Calu3 (cell line): ENCODE data around the gene RRM1. TPM values are rescaled to one million over a fixed set of nuclear protein-coding genes. Genes with fewer than 3 reads are reported as not detected.
"Not testable (repeated sequence)": the region's sequence is repeated elsewhere in the genome, so short reads cannot be mapped to it uniquely, and the experiment has no call there.

ENCODE experiments used
- BruUV-seq: library from RNA; stranded (reverse); fragments of 400-500 nt; replicated peaks from 2 replicates; lab custom pipeline; 2021; lab: Mats Ljungman, UMichigan
- CTCF ChIA-PET: fragments of 300-600 bp; sonication (Branson Sonifier 250); formaldehyde crosslinking; loops from one replicate; lab custom pipeline; 2022; ENCODE audit warnings: antibody characterized with exemption; lab: Charles Lee
- DNase-seq: peaks from one replicate; pipeline ENCODE4 v3.0.0; 2022
- H3K27ac Mint-ChIP-seq: one replicate; pipeline ENCODE4 v1.8.0; 2022; ENCODE audit warnings: mixed read lengths; ENCODE audit not compliant: unreplicated experiment
- H3K27me3 Mint-ChIP-seq: one replicate; pipeline ENCODE4 v1.8.0; 2022; ENCODE audit warnings: mixed read lengths; ENCODE audit not compliant: unreplicated experiment
- H3K36me3 Mint-ChIP-seq: one replicate; pipeline ENCODE4 v1.8.0; 2022; ENCODE audit warnings: mild to moderate bottlenecking, moderate library complexity, mixed read lengths; ENCODE audit not compliant: insufficient read depth, unreplicated experiment
- H3K4me1 Mint-ChIP-seq: one replicate; pipeline ENCODE4 v1.8.0; 2022; ENCODE audit warnings: mild to moderate bottlenecking, low read depth, mixed read lengths; ENCODE audit not compliant: unreplicated experiment
- H3K4me3 Mint-ChIP-seq: one replicate; pipeline ENCODE4 v1.8.0; 2022; ENCODE audit warnings: mild to moderate bottlenecking, low read depth, moderate library complexity, mixed read lengths; ENCODE audit not compliant: unreplicated experiment
- H3K9me3 Mint-ChIP-seq: one replicate; pipeline ENCODE4 v1.8.0; 2022; ENCODE audit warnings: low read depth, mixed read lengths; ENCODE audit not compliant: unreplicated experiment
- CTCF ChIP-seq: fragments of 200-600 bp; IDR thresholded peaks from one replicate; pipeline ENCODE4 v1.8.0; 2022; ENCODE audit warnings: antibody characterized with exemption; ENCODE audit not compliant: unreplicated experiment
- intact Hi-C: fragments of 100-400 bp; cut with micrococcal nuclease; formaldehyde crosslinking; loops from one replicate; pipeline ENCODE4 v1.10.0; 2022; ENCODE audit not compliant: unreplicated experiment
- total RNA-seq: library from RNA; stranded (reverse); gene quantifications from 2 replicates; pipeline ENCODE4 v1.2.3, GENCODE V29; 2022

Gene RRM1
- total RNA-seq, 1 experiment from 2014 or later, result 83.2 TPM

GRCh38 chr11:4146772-4147098, 52.1 kb downstream of the RRM1 start:
- intact Hi-C loops, result no loop called here
- H3K9me3 Mint-ChIP-seq, result no peaks in the 10 kb centered on the region
- DNase-seq, result no peak
- no peaks in the 10 kb centered on the region for H3K27me3 Mint-ChIP-seq
- H3K27ac Mint-ChIP-seq, result no peak overlapping the region
- BruUV-seq, result no TSS peak
- no peaks in the 10 kb centered on the region for H3K36me3 Mint-ChIP-seq
- TF ChIP-seq CTCF, result no peak
- CTCF ChIA-PET, result no interaction called here
- H3K4me1 Mint-ChIP-seq, result no peaks in the 10 kb centered on the region
- H3K4me3 Mint-ChIP-seq, result no peak overlapping the region

GRCh38 chr11:4154503-4154902, 59.9 kb downstream of the RRM1 start:
- CTCF ChIA-PET, result no interaction called here
- Mint-ChIP-seq H3K27ac (no peak overlapping the region), H3K27me3 (no peaks in the 10 kb centered on the region), H3K9me3 (no peaks in the 10 kb centered on the region), H3K4me1 (no peaks in the 10 kb centered on the region), H3K36me3 (no peaks in the 10 kb centered on the region), H3K4me3 (no peak overlapping the region)
- intact Hi-C loops, result no loop called here
- no peak for TF ChIP-seq CTCF
- DNase-seq, result no peak
- no TSS peak for BruUV-seq

- no peak overlapping the region for H3K4me3 Mint-ChIP-seq
- H3K27ac Mint-ChIP-seq, result no peak overlapping the region
- DNase-seq, result no peak
- H3K36me3 Mint-ChIP-seq, result no peaks in the 10 kb centered on the region
- intact Hi-C loops, result no loop called here
- CTCF ChIA-PET, result no interaction called here
- no TSS peak for BruUV-seq
- TF ChIP-seq CTCF, result no peak
- no peaks in the 10 kb centered on the region for H3K27me3 Mint-ChIP-seq
- H3K9me3 Mint-ChIP-seq, result no peaks in the 10 kb centered on the region
- H3K4me1 Mint-ChIP-seq, result no peaks in the 10 kb centered on the region
Observed at GRCh38 chr11:4156571-4156970, 62.0 kb downstream of the RRM1 start.

- intact Hi-C loops, H3K4me1 Mint-ChIP-seq, H3K9me3 Mint-ChIP-seq, BruUV-seq, H3K27me3 Mint-ChIP-seq, H3K27ac Mint-ChIP-seq, DNase-seq, H3K4me3 Mint-ChIP-seq, H3K36me3 Mint-ChIP-seq: not testable (repeated sequence)
- CTCF ChIA-PET, result interaction anchor here (0.6 kb wide), 1 partner anchor 393 kb away, joined by 3 read pairs; no protein-coding TSS in a partner anchor
Observed at GRCh38 chr11:4158818-4159217, 64.2 kb downstream of the RRM1 start.

- intact Hi-C loops, result no loop called here
- no peak overlapping the region for H3K4me3 Mint-ChIP-seq
- H3K36me3 Mint-ChIP-seq, result no peaks in the 10 kb centered on the region
- H3K4me1 Mint-ChIP-seq, result no peaks in the 10 kb centered on the region
- BruUV-seq, result no TSS peak
- no peak overlapping the region for H3K27ac Mint-ChIP-seq
- CTCF ChIA-PET, result no interaction called here
- H3K27me3 Mint-ChIP-seq, result no peaks in the 10 kb centered on the region
- no peak for DNase-seq
- TF ChIP-seq CTCF, result no peak
- no peaks in the 10 kb centered on the region for H3K9me3 Mint-ChIP-seq
Observed at GRCh38 chr11:4161305-4161704, 66.7 kb downstream of the RRM1 start.
